Breast epithelium (tissue), 4 donors: ENCODE data around the gene IGSF21. TPM values are rescaled to one million over a fixed set of nuclear protein-coding genes. Genes with fewer than 3 reads are reported as not detected.
A peak's percentile ranks its signal among the peaks of the same experiment; 100 is the strongest.

Experiments used
- DNase-seq, 2 donors: peaks; one replicate each; pipeline ENCODE4 v3.0.0-alpha.2; 2019; ENCODE audit warnings: low spot score in 2 of 2
- H3K27ac ChIP-seq, 2 donors: fragments of 200-600 bp; sonication (generic) in 1 of 2; one replicate each; pipeline ENCODE4 v1.5.1; 2016 to 2019; ENCODE audit warnings: mild to moderate bottlenecking in 1 of 2
- H3K27me3 ChIP-seq, 2 donors: fragments of 200-600 bp; sonication (generic) in 1 of 2; one replicate each; pipeline versions ENCODE4 v1.5.1 to v1.6.0; 2017 to 2019; ENCODE audit warnings: control low read depth in 1 of 2, mild to moderate bottlenecking in 1 of 2
- H3K36me3 ChIP-seq: fragments of 200-600 bp; one replicate; pipeline ENCODE4 v1.5.1; 2019
- H3K4me1 ChIP-seq, 2 donors: fragments of 200-600 bp; sonication (generic); one replicate each; pipeline ENCODE4 v1.5.1; 2016 to 2019; ENCODE audit warnings: control low read depth in 1 of 2
- H3K4me3 ChIP-seq, 3 donors: fragments of 200-600 bp; sonication (generic); 1 replicate in 2 of 3; 2 replicates in 1 of 3; pipeline ENCODE4 v1.5.1; 2016 to 2019; ENCODE audit warnings: mild to moderate bottlenecking in 3 of 3, moderate library complexity in 2 of 3
- H3K9me3 ChIP-seq, 2 donors: fragments of 200-600 bp; sonication (generic) in 1 of 2; one replicate each; pipeline ENCODE4 v1.5.1; 2016 to 2019; ENCODE audit warnings: control low read depth in 1 of 2
- POLR2A ChIP-seq: fragments of 450-650 bp; IDR thresholded peaks from one replicate; pipeline ENCODE4 v1.6.1; 2016; ENCODE audit warnings: antibody characterized with exemption, mild to moderate bottlenecking, moderate library complexity
- POLR2AphosphoS5 ChIP-seq, 3 donors: sonication (generic); formaldehyde crosslinking; IDR thresholded peaks; one replicate each; pipeline ENCODE4 v1.6.1; 2017; ENCODE audit warnings: antibody characterized with exemption in 3 of 3
- intact Hi-C: fragments of 100-400 bp; cut with DNase I; formaldehyde crosslinking; loops from one replicate; pipeline ENCODE4 v1.15.1; 2023; ENCODE audit warnings: low total_unique reads
- total RNA-seq, 3 donors: library from RNA; depleted of rRNA; stranded (reverse); fragments of >200 nt; gene quantifications; one replicate each; pipeline ENCODE4 v1.1.0, GENCODE V29; 2016
- TF ChIP-seq, protein P1 (sequence below), 3 donors: fragments of 450-650 bp; IDR thresholded peaks; one replicate each; pipeline ENCODE4 v1.5.1; 2016 to 2017; ENCODE audit warnings: antibody characterized with exemption in 3 of 3, mild to moderate bottlenecking in 3 of 3, moderate library complexity in 3 of 3

Gene IGSF21
- total RNA-seq, 3 donors from 2014 or later: 4.8 to 9.5 (median 4.8) TPM

GRCh38 chr1:18110968-18111367 is 3.4 kb downstream of the IGSF21 start:
- intact Hi-C loops: no loop called here
- H3K36me3 ChIP-seq: no peaks in the 10 kb centered on the region
- TF ChIP-seq POLR2AphosphoS5 (IDR thresholded peaks at IDR 0.05) (no peak), POLR2A (no peak)
- TF ChIP-seq, protein P1, sequence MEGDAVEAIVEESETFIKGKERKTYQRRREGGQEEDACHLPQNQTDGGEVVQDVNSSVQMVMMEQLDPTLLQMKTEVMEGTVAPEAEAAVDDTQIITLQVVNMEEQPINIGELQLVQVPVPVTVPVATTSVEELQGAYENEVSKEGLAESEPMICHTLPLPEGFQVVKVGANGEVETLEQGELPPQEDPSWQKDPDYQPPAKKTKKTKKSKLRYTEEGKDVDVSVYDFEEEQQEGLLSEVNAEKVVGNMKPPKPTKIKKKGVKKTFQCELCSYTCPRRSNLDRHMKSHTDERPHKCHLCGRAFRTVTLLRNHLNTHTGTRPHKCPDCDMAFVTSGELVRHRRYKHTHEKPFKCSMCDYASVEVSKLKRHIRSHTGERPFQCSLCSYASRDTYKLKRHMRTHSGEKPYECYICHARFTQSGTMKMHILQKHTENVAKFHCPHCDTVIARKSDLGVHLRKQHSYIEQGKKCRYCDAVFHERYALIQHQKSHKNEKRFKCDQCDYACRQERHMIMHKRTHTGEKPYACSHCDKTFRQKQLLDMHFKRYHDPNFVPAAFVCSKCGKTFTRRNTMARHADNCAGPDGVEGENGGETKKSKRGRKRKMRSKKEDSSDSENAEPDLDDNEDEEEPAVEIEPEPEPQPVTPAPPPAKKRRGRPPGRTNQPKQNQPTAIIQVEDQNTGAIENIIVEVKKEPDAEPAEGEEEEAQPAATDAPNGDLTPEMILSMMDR (IDR thresholded peaks at IDR 0.05): no peak
- no peak for DNase-seq
- no peak overlapping the region for H3K27ac ChIP-seq
- peaks cover 0 to 13% of the 10 kb centered on the region in 2 donors for H3K4me1 ChIP-seq
- H3K27me3 ChIP-seq: peaks cover 15 to 92% of the 10 kb centered on the region in 2 donors
- H3K9me3 ChIP-seq: no peaks in the 10 kb centered on the region
- peak overlapping the region; percentile 17 to 61 (median 25) for H3K4me3 ChIP-seq

GRCh38 chr1:18111605-18112297 is 4.2 kb downstream of the IGSF21 start:
- no peaks in the 10 kb centered on the region for H3K9me3 ChIP-seq
- peaks cover 15 to 93% of the 10 kb centered on the region in 2 donors for H3K27me3 ChIP-seq
- H3K27ac ChIP-seq: no peak overlapping the region
- H3K36me3 ChIP-seq: no peaks in the 10 kb centered on the region
- H3K4me1 ChIP-seq: peaks cover 0 to 13% of the 10 kb centered on the region in 2 donors
- intact Hi-C loops: no loop called here
- H3K4me3 ChIP-seq: no peak overlapping the region
- no peak for TF ChIP-seq POLR2AphosphoS5 (IDR thresholded peaks at IDR 0.05)
- no peak for TF ChIP-seq POLR2A
- TF ChIP-seq, protein P1 (IDR thresholded peaks at IDR 0.05): no peak
- DNase-seq: no peak

DNA sequence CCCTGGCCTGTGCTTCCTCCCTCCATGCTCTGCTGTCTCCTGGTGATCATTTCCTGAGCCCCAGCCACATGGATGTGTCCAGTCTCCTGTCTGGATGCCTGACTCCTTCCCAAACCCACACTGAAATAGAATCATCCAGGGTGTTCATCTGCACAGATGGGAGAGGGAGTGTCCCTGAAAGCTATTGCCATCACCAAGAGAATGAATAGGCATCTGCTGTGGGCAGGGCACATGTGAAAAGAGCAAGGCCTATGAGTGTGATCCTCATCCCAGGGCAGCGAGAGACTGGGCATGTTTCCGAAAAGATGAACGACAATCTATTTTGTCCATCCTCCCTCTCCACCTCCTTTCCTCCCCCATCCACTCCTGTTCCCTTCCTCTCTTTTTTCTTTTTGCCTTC is 5.0 kb downstream of the IGSF21 start:
- no peak for DNase-seq
- Histone ChIP-seq H3K9me3 (no peaks in the 10 kb centered on the region), H3K4me1 (peaks cover 0 to 13% of the 10 kb centered on the region in 2 donors), H3K4me3 (no peak overlapping the region), H3K27ac (no peak overlapping the region), H3K27me3 (peaks cover 15 to 92% of the 10 kb centered on the region in 2 donors), H3K36me3 (no peaks in the 10 kb centered on the region)
- intact Hi-C loops: no loop called here
- TF ChIP-seq, protein P1 (IDR thresholded peaks at IDR 0.05): no peak
- TF ChIP-seq POLR2AphosphoS5 (IDR thresholded peaks at IDR 0.05) (no peak), POLR2A (no peak)

- Histone ChIP-seq H3K4me3 (no peak overlapping the region), H3K27ac (no peak overlapping the region), H3K9me3 (no peaks in the 10 kb centered on the region), H3K36me3 (no peaks in the 10 kb centered on the region), H3K4me1 (peaks cover 0 to 13% of the 10 kb centered on the region in 2 donors), H3K27me3 (peaks cover 10 to 80% of the 10 kb centered on the region in 2 donors)
- DNase-seq: no peak
- intact Hi-C loops: no loop called here
- no peak for TF ChIP-seq POLR2A
- TF ChIP-seq, protein P1 (IDR thresholded peaks at IDR 0.05): no peak
- no peak for TF ChIP-seq POLR2AphosphoS5 (IDR thresholded peaks at IDR 0.05)
Observed at GRCh38 chr1:18114726-18115410, 7.3 kb downstream of the IGSF21 start.

DNA sequence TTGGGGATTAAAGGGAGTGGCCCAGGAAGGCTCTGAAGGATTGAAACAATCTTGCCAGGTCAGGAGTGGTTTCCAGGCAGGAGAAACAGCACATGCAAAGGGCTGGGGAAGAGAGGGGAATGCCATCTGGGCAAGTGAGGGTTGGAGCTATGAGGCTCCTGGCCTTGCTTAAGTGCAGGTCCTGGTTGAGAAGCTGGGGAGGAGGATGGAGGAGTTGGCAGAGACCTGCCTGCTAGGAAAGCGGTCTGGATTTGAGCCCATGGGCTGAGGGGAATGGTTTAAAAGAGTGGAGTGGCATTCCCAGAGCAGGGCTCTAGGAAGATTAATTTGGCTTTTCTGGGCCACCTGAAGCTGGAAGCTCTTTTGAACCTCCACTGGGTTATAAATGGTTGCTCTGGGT is 9.2 kb downstream of the IGSF21 start:
- DNase-seq: no peak
- Histone ChIP-seq H3K36me3 (no peaks in the 10 kb centered on the region), H3K4me1 (no peaks in the 10 kb centered on the region), H3K4me3 (no peak overlapping the region), H3K27me3 (peaks cover 0 to 77% of the 10 kb centered on the region in 2 donors), H3K27ac (no peak overlapping the region), H3K9me3 (no peaks in the 10 kb centered on the region)
- TF ChIP-seq, protein P1 (IDR thresholded peaks at IDR 0.05): no peak
- no peak for TF ChIP-seq POLR2AphosphoS5 (IDR thresholded peaks at IDR 0.05)
- no peak for TF ChIP-seq POLR2A
- intact Hi-C loops: no loop called here
